Measurements from ENCODE around the gene OR52B6. TPM values are rescaled to one million over a fixed set of nuclear protein-coding genes. Genes with fewer than 3 reads are reported as not detected.

OR52B6 gene, protein sequence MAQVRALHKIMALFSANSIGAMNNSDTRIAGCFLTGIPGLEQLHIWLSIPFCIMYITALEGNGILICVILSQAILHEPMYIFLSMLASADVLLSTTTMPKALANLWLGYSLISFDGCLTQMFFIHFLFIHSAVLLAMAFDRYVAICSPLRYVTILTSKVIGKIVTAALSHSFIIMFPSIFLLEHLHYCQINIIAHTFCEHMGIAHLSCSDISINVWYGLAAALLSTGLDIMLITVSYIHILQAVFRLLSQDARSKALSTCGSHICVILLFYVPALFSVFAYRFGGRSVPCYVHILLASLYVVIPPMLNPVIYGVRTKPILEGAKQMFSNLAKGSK
- not detected for total RNA-seq

DNA sequence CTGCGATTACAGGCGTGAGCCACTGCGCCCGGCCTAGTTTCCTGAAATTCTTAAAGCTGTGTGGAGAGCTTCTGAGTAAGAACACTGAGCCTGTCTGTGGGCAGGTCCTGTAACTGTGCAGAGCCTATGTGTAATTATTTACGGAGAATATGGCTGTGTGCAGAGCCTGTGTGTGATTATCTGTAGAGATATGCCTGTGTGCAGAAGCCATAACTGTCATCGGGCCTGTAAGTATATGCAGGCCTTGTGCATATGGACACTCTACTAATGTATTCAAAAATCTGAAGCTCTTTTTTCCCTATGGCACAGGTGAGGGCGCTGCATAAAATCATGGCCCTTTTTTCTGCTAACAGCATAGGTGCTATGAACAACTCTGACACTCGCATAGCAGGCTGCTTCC, at the start of gene OR52B6:
Gene OR52B6, plus strand, starts transcription at position 301 of the 400 bp plus-strand sequence. Its CDS starts 0 bp downstream, at position 301.
- POLR2A ChIA-PET, result no interaction called here
- H3K4me1 Mint-ChIP-seq (ENCODE audit: low read depth), result no peaks in the 10 kb centered on the region
- H3K27me3 Mint-ChIP-seq, result no peaks in the 10 kb centered on the region
- CTCF ChIA-PET, result no interaction called here
- intact Hi-C loops (cut with micrococcal nuclease), result no loop called here
- no peak for DNase-seq
- no peaks in the 10 kb centered on the region for H3K36me3 Mint-ChIP-seq
- H3K4me3 Mint-ChIP-seq, result no peak within 1 kb of the TSS
- no peak within 1 kb of the TSS for H3K27ac Mint-ChIP-seq
- no peaks in the 10 kb centered on the region for H3K9me3 Mint-ChIP-seq

DNA sequence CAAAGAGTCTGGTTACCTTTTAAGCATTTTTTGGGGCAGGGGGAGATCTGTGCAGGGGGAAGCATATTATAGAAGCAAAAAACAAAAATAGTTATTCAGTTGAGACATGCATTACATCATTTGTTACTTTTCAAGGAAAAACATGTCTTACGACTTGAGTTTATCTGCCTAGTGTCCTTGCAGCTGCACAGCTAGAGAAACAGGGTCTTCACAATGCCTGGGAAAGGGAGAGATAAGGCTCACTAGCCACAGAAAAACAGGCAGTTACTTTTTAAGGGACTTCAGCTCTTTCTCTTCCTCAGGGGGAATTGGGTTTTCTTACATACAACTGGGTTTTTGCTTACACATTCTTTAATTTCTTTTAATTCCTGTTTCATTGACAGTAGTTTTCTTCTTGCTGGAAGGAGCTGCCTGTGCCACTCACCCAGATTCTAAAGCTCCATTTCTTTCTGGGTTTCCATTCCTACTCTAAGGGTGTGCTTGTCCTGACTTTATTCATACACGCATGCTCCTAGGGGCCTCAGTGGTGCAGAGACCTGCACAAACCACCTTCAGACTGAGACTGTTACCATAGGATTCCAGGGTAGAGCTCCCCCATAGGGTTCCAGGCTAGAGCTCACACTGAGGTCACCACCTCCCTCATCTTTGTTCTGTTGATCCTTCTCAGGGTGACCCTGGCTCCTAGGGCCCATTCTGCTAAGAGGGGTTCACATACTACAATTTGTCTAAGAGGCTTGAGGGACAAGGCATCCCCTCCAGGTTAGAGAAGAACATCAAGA, 49.4 kb upstream of the OR52B6 start:
- H3K4me1 Mint-ChIP-seq (ENCODE audit: low read depth), result no peaks in the 10 kb centered on the region
- ChIA-PET POLR2A (no interaction called here), CTCF (no interaction called here)
- intact Hi-C loops (cut with micrococcal nuclease), result no loop called here
- H3K4me3 Mint-ChIP-seq, result no peak overlapping the region
- H3K27me3 Mint-ChIP-seq, result no peaks in the 10 kb centered on the region
- H3K27ac Mint-ChIP-seq, result no peak overlapping the region
- H3K36me3 Mint-ChIP-seq, result no peaks in the 10 kb centered on the region
- DNase-seq, result no peak
- H3K9me3 Mint-ChIP-seq, result no peaks in the 10 kb centered on the region

DNA sequence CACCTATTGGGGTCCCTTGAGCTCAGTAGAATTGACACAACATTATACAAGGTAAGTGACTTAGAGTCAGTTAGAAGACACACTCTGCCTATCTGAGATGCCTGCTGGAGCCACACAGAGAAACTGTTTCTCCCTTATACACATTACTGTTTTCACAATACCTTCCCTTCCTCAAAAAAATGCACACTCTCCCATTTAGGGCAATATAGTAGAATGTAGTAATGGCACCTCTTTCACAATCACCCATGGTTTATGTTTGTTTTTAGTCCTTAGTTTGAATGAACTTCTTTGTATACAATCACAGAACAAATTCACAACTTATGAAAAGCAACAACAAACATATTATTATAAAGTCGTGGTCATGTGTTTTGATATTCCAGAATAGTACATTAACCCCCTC, 46.6 kb upstream of the OR52B6 start:
- POLR2A ChIA-PET, result no interaction called here

DNA sequence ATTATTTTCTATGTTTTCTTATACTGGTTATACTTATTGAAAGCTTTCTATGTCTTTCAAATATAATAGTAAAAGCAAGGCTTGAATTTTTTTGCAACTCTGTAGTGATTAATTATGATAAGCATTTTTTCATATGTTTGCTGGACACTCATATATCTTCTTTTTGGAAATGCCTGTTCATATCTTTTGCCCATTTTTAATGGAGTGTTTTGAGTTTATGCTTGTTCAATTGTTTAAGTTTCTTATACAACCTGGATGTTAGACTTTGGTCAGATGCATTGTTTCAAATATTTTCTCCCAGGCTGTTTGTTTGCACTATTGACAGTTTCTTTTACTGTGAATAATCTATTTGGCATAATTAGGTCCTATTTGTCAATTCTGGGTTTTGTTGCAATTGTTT, 44.2 kb upstream of the OR52B6 start:
- H3K9me3 Mint-ChIP-seq, result peaks cover 3% of the 10 kb centered on the region
- no peaks in the 10 kb centered on the region for H3K36me3 Mint-ChIP-seq
- no peak overlapping the region for H3K27ac Mint-ChIP-seq
- no peaks in the 10 kb centered on the region for H3K4me1 Mint-ChIP-seq (ENCODE audit: low read depth)
- H3K4me3 Mint-ChIP-seq, result no peak overlapping the region
- H3K27me3 Mint-ChIP-seq, result peaks cover 3% of the 10 kb centered on the region
- ChIA-PET CTCF (no interaction called here), POLR2A (no interaction called here)
- intact Hi-C loops (cut with micrococcal nuclease), result no loop called here
- DNase-seq, result no peak

More for the DNA sequence above, 46.6 kb upstream of the OR52B6 start:
- no peak overlapping the region for H3K4me3 Mint-ChIP-seq
- no peaks in the 10 kb centered on the region for H3K4me1 Mint-ChIP-seq (ENCODE audit: low read depth)
- intact Hi-C loops (cut with micrococcal nuclease), result no loop called here
- no peak for DNase-seq
- H3K9me3 Mint-ChIP-seq, result peaks cover 3% of the 10 kb centered on the region
- H3K36me3 Mint-ChIP-seq, result no peaks in the 10 kb centered on the region
- no peak overlapping the region for H3K27ac Mint-ChIP-seq
- H3K27me3 Mint-ChIP-seq, result no peaks in the 10 kb centered on the region
- CTCF ChIA-PET, result no interaction called here

DNA sequence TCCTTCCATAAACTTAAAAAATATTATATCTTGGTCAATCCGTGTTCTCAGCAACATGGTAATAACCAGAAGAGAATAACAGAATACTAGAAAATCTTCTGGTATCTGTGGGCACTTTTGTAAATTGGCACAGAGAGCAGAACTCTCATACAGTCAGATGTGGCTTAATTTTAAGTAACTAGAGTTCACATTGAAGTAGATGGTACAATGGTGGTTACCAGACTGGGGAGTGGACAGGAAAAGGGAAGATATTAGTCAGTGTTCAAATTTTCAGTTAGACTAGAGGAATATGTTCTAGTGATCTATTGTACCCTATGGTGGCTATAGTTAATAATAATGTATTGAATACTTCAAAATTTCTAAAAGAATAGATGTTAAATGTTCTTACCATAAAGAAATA, 39.2 kb upstream of the OR52B6 start:
- ChIA-PET CTCF (no interaction called here), POLR2A (no interaction called here)
- Mint-ChIP-seq H3K27ac (no peak overlapping the region), H3K9me3 (peaks cover 3% of the 10 kb centered on the region), H3K27me3 (peaks cover 5% of the 10 kb centered on the region), H3K4me3 (no peak overlapping the region), H3K36me3 (no peaks in the 10 kb centered on the region), H3K4me1 (ENCODE audit: low read depth) (no peaks in the 10 kb centered on the region)
- DNase-seq, result no peak
- intact Hi-C loops (cut with micrococcal nuclease), result no loop called here

DNA sequence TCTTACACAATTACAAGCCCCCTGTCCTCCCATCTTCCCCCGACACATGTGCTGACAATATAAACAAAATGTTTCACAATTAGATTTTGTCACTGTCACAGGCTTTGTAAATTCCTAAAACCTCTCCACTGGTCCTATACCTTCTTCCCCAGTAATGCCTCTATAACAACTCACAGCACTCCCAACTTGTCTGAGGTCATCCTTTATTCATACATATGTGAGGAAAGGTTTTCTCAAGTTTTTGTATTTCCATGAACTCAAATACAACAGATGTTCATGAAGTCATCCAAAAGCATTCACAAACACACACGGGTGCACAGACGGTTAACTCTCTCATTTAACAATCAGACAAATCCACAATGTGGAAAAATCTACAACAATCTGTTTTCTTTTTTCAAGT, 34.2 kb upstream of the OR52B6 start:
- ChIA-PET CTCF (no interaction called here), POLR2A (no interaction called here)
- H3K4me3 Mint-ChIP-seq, result no peak overlapping the region
- no peak overlapping the region for H3K27ac Mint-ChIP-seq
- DNase-seq, result no peak
- no peaks in the 10 kb centered on the region for H3K9me3 Mint-ChIP-seq
- H3K27me3 Mint-ChIP-seq, result peaks cover 3% of the 10 kb centered on the region
- intact Hi-C loops (cut with micrococcal nuclease), result no loop called here
- no peaks in the 10 kb centered on the region for H3K4me1 Mint-ChIP-seq (ENCODE audit: low read depth)
- no peaks in the 10 kb centered on the region for H3K36me3 Mint-ChIP-seq

DNA sequence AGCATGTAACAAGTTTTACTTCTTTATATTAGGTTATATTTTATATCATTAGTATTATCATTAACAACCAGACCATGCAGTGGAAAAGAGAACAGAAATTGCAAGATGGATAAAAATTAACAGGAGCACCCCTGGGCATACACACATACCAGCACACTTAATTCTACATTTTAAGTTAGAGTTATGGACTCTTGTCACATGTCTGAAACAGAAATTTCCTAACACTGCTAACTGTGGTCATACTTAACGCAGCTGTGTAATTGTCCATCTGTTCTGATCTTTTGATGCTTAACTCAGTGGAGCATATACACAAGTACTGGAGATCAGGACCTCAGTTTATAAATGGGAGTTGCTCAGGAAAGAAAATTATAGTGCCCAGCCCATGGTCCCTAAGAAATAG, 32.7 kb upstream of the OR52B6 start:
- Mint-ChIP-seq H3K27me3 (peaks cover 2% of the 10 kb centered on the region), H3K27ac (no peak overlapping the region), H3K36me3 (no peaks in the 10 kb centered on the region), H3K4me3 (no peak overlapping the region), H3K9me3 (no peaks in the 10 kb centered on the region), H3K4me1 (ENCODE audit: low read depth) (no peaks in the 10 kb centered on the region)
- POLR2A ChIA-PET, result no interaction called here
- DNase-seq, result no peak
- CTCF ChIA-PET, result no interaction called here
- intact Hi-C loops (cut with micrococcal nuclease), result no loop called here

DNA sequence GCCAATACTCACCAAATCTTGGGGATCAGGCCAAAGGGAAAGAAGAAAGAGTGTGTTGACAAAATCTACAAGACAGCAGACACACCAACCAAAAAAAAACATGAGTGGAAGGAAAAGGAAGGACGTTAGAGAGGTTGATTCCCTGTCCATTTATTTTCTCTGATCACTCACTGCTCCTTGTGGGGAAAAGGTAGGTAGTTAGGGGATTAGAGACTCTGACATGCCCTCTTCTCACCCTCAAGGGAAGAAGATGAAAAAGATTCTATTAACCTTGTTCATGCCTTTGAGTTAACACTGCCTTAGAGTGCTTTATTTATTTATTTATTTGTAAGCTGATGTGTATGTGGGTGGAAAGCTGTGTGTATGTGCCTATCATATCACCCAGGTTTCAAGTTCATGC, 32.2 kb upstream of the OR52B6 start, which contains the start of gene OR52H1:
Gene OR52H1, minus strand, starts transcription at position 101 of the 400 bp plus-strand sequence. CDS start 3,035 bp downstream, outside the sequence.
- Mint-ChIP-seq H3K9me3 (no peaks in the 10 kb centered on the region), H3K27me3 (peaks cover 2% of the 10 kb centered on the region)

DNA sequence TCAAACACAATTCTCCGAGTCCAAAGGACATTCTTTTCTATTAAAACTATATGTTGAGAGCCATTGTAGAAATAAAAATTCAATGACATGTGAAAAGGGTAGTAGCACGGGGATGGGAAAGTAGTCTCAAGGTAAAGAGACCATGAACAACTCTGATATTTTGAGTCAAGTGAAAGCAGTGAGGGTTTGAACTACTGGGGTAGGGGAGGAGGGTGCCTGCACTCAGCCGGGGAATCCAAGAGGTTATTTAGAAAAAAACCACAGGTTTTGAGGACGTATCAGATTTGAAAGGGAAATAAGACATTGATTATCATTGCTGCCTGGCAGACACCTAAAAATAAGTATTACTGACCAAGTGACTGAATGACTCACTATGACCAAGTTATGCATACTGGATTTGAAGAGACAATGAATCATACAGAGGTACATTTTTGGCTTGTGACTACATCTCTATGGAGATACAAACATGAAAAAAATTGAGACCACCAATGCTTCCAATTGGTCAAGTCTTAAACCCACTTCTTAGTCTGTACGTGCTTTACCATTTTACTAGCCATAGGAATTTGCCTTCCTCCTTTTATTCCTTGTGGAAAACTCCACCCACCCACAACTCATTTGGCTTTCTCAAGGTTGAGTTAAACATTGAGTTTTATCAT, 30.1 kb upstream of the OR52B6 start:
- Mint-ChIP-seq H3K9me3 (no peaks in the 10 kb centered on the region), H3K27me3 (peaks cover 2% of the 10 kb centered on the region), H3K4me3 (no peak overlapping the region), H3K4me1 (ENCODE audit: low read depth) (no peaks in the 10 kb centered on the region), H3K36me3 (no peaks in the 10 kb centered on the region), H3K27ac (no peak overlapping the region)
- CTCF ChIA-PET, result no interaction called here
- POLR2A ChIA-PET, result no interaction called here
- intact Hi-C loops (cut with micrococcal nuclease), result no loop called here
- no peak for DNase-seq

More for the DNA sequence above, 32.2 kb upstream of the OR52B6 start, which contains the start of gene OR52H1:
- ChIA-PET POLR2A (no interaction called here), CTCF (no interaction called here)
- intact Hi-C loops (cut with micrococcal nuclease), result no loop called here
- H3K4me3 Mint-ChIP-seq, result no peak within 1 kb of the TSS
- H3K4me1 Mint-ChIP-seq (ENCODE audit: low read depth), result no peaks in the 10 kb centered on the region
- no peak within 1 kb of the TSS for H3K27ac Mint-ChIP-seq
- DNase-seq, result no peak
- H3K36me3 Mint-ChIP-seq, result no peaks in the 10 kb centered on the region

DNA sequence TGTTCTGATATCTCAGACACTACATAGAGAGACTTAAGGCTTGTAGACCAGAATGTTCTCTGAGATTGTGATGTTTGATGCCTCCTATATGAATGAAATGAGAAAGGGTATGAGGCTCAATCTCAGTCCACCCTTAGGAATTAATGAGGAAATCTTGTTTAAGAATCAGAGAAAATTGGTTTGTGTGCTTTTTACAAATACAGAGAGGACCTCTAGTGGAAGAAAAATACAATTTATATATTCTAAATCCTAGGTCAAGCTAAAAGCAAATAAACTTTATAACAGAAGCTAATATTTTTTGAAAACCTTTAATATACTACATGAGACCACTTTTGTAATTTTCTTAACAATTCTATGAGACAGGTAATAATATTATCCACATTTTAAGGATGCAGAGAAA, 27.3 kb upstream of the OR52B6 start:
- Mint-ChIP-seq H3K36me3 (no peaks in the 10 kb centered on the region), H3K4me1 (ENCODE audit: low read depth) (no peaks in the 10 kb centered on the region), H3K9me3 (no peaks in the 10 kb centered on the region), H3K27ac (no peak overlapping the region), H3K27me3 (peaks cover 2% of the 10 kb centered on the region), H3K4me3 (no peak overlapping the region)
- no peak for DNase-seq
- ChIA-PET CTCF (no interaction called here), POLR2A (no interaction called here)
- intact Hi-C loops (cut with micrococcal nuclease), result no loop called here

DNA sequence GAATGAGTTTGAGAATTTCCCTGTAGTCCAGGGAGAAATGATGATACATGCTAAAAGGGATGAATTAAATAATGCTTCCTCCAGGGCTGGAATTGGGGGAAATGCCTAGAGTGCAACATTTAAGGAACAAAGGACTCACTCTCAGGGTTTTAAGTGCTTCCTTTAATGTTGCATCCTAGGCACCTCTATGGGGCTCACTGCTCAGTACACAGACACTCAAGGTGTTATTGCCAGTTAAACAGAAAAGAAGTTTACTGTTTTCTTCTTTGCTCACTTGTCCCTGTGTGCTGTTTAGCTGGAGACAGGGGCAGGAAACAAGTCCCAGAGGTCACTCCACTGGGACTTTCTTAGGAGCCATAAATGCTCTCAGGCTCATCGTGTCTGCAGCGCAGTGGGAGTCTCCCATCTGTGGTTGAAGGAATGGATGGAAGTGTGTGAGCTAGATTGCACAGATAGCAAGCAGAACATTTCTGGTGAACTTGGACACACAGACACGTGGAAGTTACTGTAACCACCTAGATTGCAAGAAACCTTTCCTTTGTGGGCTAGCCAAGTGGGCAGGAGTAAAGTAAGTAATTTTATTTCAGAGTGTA, 24.0 kb upstream of the OR52B6 start:
- Mint-ChIP-seq H3K4me3 (no peak overlapping the region), H3K36me3 (no peaks in the 10 kb centered on the region), H3K27me3 (peaks cover 4% of the 10 kb centered on the region), H3K4me1 (ENCODE audit: low read depth) (no peaks in the 10 kb centered on the region), H3K27ac (no peak overlapping the region), H3K9me3 (no peaks in the 10 kb centered on the region)
- ChIA-PET POLR2A (no interaction called here), CTCF (no interaction called here)
- intact Hi-C loops (cut with micrococcal nuclease), result no loop called here
- DNase-seq, result no peak

DNA sequence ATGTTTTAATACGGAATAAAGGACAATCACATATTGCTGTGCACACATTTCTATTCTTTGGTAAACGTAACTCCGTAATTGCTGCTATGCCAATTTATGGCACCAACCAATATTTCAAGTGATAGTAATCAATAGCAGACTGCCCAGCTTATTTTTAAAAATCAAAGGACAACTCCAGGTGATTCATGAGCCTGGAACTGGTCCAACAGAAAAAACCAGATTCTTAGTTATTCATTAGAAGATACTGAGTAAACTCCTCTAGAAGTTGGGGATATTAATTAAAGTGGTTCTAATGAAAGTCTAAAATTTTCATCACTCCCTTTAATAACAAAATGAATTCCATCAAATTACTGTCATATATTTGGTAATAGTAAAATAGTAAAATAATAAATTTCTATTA, 22.9 kb upstream of the OR52B6 start:
- no peak for DNase-seq
- Mint-ChIP-seq H3K9me3 (no peaks in the 10 kb centered on the region), H3K4me1 (ENCODE audit: low read depth) (no peaks in the 10 kb centered on the region), H3K36me3 (no peaks in the 10 kb centered on the region), H3K27me3 (peaks cover 4% of the 10 kb centered on the region), H3K4me3 (no peak overlapping the region), H3K27ac (no peak overlapping the region)
- intact Hi-C loops (cut with micrococcal nuclease), result no loop called here
- ChIA-PET POLR2A (no interaction called here), CTCF (no interaction called here)

Measured in activated CD4-positive, alpha-beta memory T cell treated with anti-CD3 and anti-CD28 coated beads for 36 hours (primary cell).